GM23248 (cell line): Measurements from ENCODE around the gene OR7G2. TPM values are rescaled to one million over a fixed set of nuclear protein-coding genes. Genes with fewer than 3 reads are reported as not detected.

ENCODE experiments used
- DNase-seq: peaks from one replicate; pipeline ENCODE4 v3.0.0-alpha.2; 2015
- H2AFZ ChIP-seq: fragments of 200-600 bp; sonication (generic); 2 replicates; pipeline ENCODE4 v1.6.1; 2016; ENCODE audit warnings: antibody characterized with exemption
- H3F3A ChIP-seq: fragments of 200-600 bp; sonication (generic); 2 replicates; pipeline ENCODE4 v1.6.1; 2016; ENCODE audit warnings: mild to moderate bottlenecking, antibody characterized with exemption, mixed run types; ENCODE audit not compliant: insufficient read depth
- H3K27ac ChIP-seq: fragments of 200-600 bp; sonication (generic); 2 replicates; pipeline ENCODE4 v1.5.1; 2016; ENCODE audit warnings: mild to moderate bottlenecking
- H3K27me3 ChIP-seq: fragments of 200-600 bp; sonication (generic); replicated peaks from 2 replicates; pipeline ENCODE4 v1.6.1; 2016; ENCODE audit warnings: mild to moderate bottlenecking; ENCODE audit not compliant: insufficient read depth
- H3K36me3 ChIP-seq: fragments of 200-600 bp; sonication (generic); 2 replicates; pipeline ENCODE4 v1.6.1; 2016; ENCODE audit warnings: low read depth, mild to moderate bottlenecking
- H3K4me1 ChIP-seq: fragments of 200-600 bp; sonication (generic); 2 replicates; pipeline ENCODE4 v1.6.1; 2016; ENCODE audit warnings: mild to moderate bottlenecking; ENCODE audit not compliant: insufficient read depth
- H3K4me2 ChIP-seq: fragments of 200-600 bp; sonication (generic); one replicate; pipeline ENCODE4 v1.6.1; 2016; ENCODE audit warnings: mild to moderate bottlenecking; ENCODE audit not compliant: unreplicated experiment
- H3K4me3 ChIP-seq: fragments of 200-600 bp; sonication (generic); 2 replicates; pipeline ENCODE4 v1.5.1; 2016; ENCODE audit warnings: mild to moderate bottlenecking
- H3K79me2 ChIP-seq: fragments of 200-600 bp; sonication (generic); 2 replicates; pipeline ENCODE4 v1.6.1; 2016; ENCODE audit warnings: mild to moderate bottlenecking; ENCODE audit not compliant: insufficient read depth
- H3K9ac ChIP-seq: fragments of 200-600 bp; sonication (generic); 2 replicates; pipeline ENCODE4 v1.6.1; 2016; ENCODE audit warnings: mild to moderate bottlenecking
- H3K9me2 ChIP-seq: fragments of 200-600 bp; sonication (generic); 2 replicates; pipeline ENCODE4 v1.6.1; 2016; ENCODE audit warnings: mixed run types, mild to moderate bottlenecking, moderate library complexity; ENCODE audit not compliant: insufficient read depth
- H3K9me3 ChIP-seq: fragments of 200-600 bp; sonication (generic); one replicate; pipeline ENCODE4 v1.6.1; 2017; ENCODE audit warnings: low read depth
- H4K20me1 ChIP-seq: fragments of 200-600 bp; sonication (generic); 2 replicates; pipeline ENCODE4 v1.6.0; 2016; ENCODE audit not compliant: insufficient read depth
- EZH2 ChIP-seq: fragments of 200-600 bp; sonication (generic); IDR thresholded peaks from 2 replicates; pipeline ENCODE4 v1.6.1; 2018; ENCODE audit warnings: antibody characterized with exemption, mild to moderate bottlenecking; ENCODE audit not compliant: insufficient read depth, poor library complexity, severe bottlenecking
- EZH2phosphoT487 ChIP-seq: fragments of 200-600 bp; sonication (generic); IDR thresholded peaks from 2 replicates; pipeline ENCODE4 v1.6.1; 2018; ENCODE audit warnings: antibody characterized with exemption, moderate library complexity, mild to moderate bottlenecking, low read depth; ENCODE audit not compliant: insufficient read depth
- WGBS, 2 experiments: methylation state at CpG; one replicate each; pipeline ENCODE4 v1.1.6; 2015 to 2017; ENCODE audit warnings: low lambda C conversion rate in 2 of 2, low coverage in 1 of 2; ENCODE audit errors: missing lambda C conversion rate in 2 of 2; 5-methylcytosine and 5-hydroxymethylcytosine counted together
- in situ Hi-C: fragments of 300-500 bp; cut with MboI; formaldehyde crosslinking; loops from 2 replicates; pipeline ENCODE4 v1.15.0; 2020
- polyA plus RNA-seq: library from polyadenylated mRNA; unstranded; fragments of >200 nt; fragmentation: Nextera tagmentation; extraction: Ambion mirVana; gene quantifications from 2 replicates; pipeline ENCODE4 v1.2.1, GENCODE V29; 2016
- small RNA-seq: library from RNA; depleted of rRNA; stranded (forward); fragments of <200 nt; gene quantifications from one replicate; pipeline ENCODE3, GENCODE V24; 2014; ENCODE audit warnings: low read depth, low replicate concordance
- total RNA-seq: library from RNA; depleted of rRNA; stranded (reverse); fragments of >200 nt; shearing (Covaris generic); gene quantifications from 2 replicates; pipeline ENCODE4 v1.2.3, GENCODE V29; 2014; rRNA removed

Gene OR7G2
- total and polyA plus RNA-seq, 2 experiments from 2014 or later: not detected

DNA sequence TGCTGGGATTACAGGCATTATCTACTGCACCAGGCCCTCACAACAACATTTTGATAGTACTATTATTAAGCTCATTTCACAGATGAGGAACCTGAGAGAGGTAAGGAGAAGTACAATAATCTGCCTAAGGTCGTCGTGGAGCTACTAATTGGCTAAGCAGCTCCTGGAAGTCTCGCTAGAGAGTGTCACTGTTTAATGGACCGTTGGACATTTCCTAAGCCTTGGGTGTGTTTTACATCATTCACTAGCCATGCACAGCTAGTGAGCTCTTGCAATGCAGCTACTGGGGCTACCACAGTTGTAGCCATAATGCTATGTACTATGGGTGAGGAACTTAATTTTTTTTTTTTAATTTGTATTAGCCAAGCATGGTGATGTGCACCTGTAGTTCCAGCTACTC lies 54.4 kb downstream of the OR7G2 start:
- TF ChIP-seq EZH2phosphoT487 (no peak), EZH2 (no peak)
- Histone ChIP-seq H3K9ac (no peak overlapping the region), H3K4me2 (no peak overlapping the region), H3K4me3 (no peak overlapping the region), H4K20me1 (no peaks in the 10 kb centered on the region), H3K9me3 (no peaks in the 10 kb centered on the region), H3K79me2 (no peaks in the 10 kb centered on the region), H3K9me2 (no peaks in the 10 kb centered on the region), H3K27ac (no peak overlapping the region), H3K36me3 (no peaks in the 10 kb centered on the region), H3F3A (no peaks in the 10 kb centered on the region), H3K4me1 (no peaks in the 10 kb centered on the region), H2AFZ (no peak overlapping the region), H3K27me3 (no peaks in the 10 kb centered on the region)
- 27 to 41% methylated on average over 4 of the region's 4 CpGs for WGBS, 2 experiments
- DNase-seq: no peak
- in situ Hi-C loops: no loop called here

Small RNA genes lying within 50 kb of the gene (small RNA-seq; reads per million reads assigned to genes)
- gene OR1M4P: not detected

Other genes with a start within 250 kb of the OR7G2 start
- gene MUC16, start 97.1 kb downstream of the OR7G2 start, total RNA-seq: not detected in 2 replicates
- gene MUC16, start 97.1 kb downstream of the OR7G2 start, polyA plus RNA-seq: not detected in 2 replicates
- not detected in 2 replicates for gene OR1M1, start 20.4 kb downstream of the OR7G2 start, total RNA-seq
- gene OR1M1, start 20.4 kb downstream of the OR7G2 start, polyA plus RNA-seq: not detected in 2 replicates
- not detected in 2 replicates for gene OR7G1, start 8.3 kb upstream of the OR7G2 start, total RNA-seq
- gene OR7G1, start 8.3 kb upstream of the OR7G2 start, polyA plus RNA-seq: not detected in 2 replicates
- gene OR7G3, start 19.5 kb upstream of the OR7G2 start, total RNA-seq: not detected in 2 replicates
- not detected in 2 replicates for gene OR7G3, start 19.5 kb upstream of the OR7G2 start, polyA plus RNA-seq
- gene ZNF317, start 32.9 kb upstream of the OR7G2 start, total RNA-seq: 10.5 and 11.6 TPM in 2 replicates
- 16.0 and 19.5 TPM in 2 replicates for gene ZNF317, start 32.9 kb upstream of the OR7G2 start, polyA plus RNA-seq
- not detected in 2 replicates for gene OR7D2, start 71.5 kb upstream of the OR7G2 start, total RNA-seq
- not detected in 2 replicates for gene OR7D2, start 71.5 kb upstream of the OR7G2 start, polyA plus RNA-seq
- gene OR7D4, start 112.1 kb upstream of the OR7G2 start, total RNA-seq: not detected in 2 replicates
- not detected in 2 replicates for gene OR7D4, start 112.1 kb upstream of the OR7G2 start, polyA plus RNA-seq
- not detected in 2 replicates for gene OR7E24, start 143.5 kb upstream of the OR7G2 start, total RNA-seq
- not detected in 2 replicates for gene OR7E24, start 143.5 kb upstream of the OR7G2 start, polyA plus RNA-seq
- gene ZNF699, start 202.4 kb upstream of the OR7G2 start, total RNA-seq: 3.9 and 12.4 TPM in 2 replicates
- gene ZNF699, start 202.4 kb upstream of the OR7G2 start, polyA plus RNA-seq: 3.2 and 3.7 TPM in 2 replicates
- gene ZNF559, start 216.7 kb upstream of the OR7G2 start, total RNA-seq: 6.7 and 8.1 TPM in 2 replicates
- gene ZNF559, start 216.7 kb upstream of the OR7G2 start, polyA plus RNA-seq: 9.5 and 13.4 TPM in 2 replicates